Neural cell (in vitro differentiated cells): Measurements from ENCODE around the gene FOXA1. TPM values are rescaled to one million over a fixed set of nuclear protein-coding genes. Genes with fewer than 3 reads are reported as not detected.

Experiments
- H2AFZ ChIP-seq: fragments of 200-600, 300-800 bp; sonication (generic), shearing (Covaris generic); 2 replicates; pipeline ENCODE4 v1.6.0; 2014; ENCODE audit warnings: low read depth, mild to moderate bottlenecking, antibody characterized with exemption, low read length, moderate library complexity
- H3F3A ChIP-seq: fragments of 200-600 bp; shearing (Covaris generic); 2 replicates; pipeline ENCODE4 v1.6.1; 2016; ENCODE audit warnings: mild to moderate bottlenecking, moderate library complexity, mixed read lengths, antibody characterized with exemption, low read length; ENCODE audit not compliant: insufficient read depth, poor library complexity, severe bottlenecking
- H3K27ac ChIP-seq: fragments of 200-600, 300-800 bp; sonication (generic), shearing (Covaris generic); 2 replicates; pipeline ENCODE4 v1.5.1; 2014; ENCODE audit warnings: mild to moderate bottlenecking, low read length, moderate library complexity
- H3K27me3 ChIP-seq: fragments of 300-800, 200-600 bp; sonication (generic), shearing (Covaris generic); 2 replicates; pipeline ENCODE4 v1.6.0; 2014; ENCODE audit warnings: mild to moderate bottlenecking, low read depth, low read length, moderate library complexity; ENCODE audit not compliant: insufficient read depth
- H3K36me3 ChIP-seq: fragments of 300-800, 200-600 bp; sonication (generic), shearing (Covaris generic); 2 replicates; pipeline ENCODE4 v1.5.1; 2014; ENCODE audit warnings: mild to moderate bottlenecking, antibody characterized with exemption, low read length, moderate library complexity; ENCODE audit not compliant: insufficient read depth
- H3K4me2 ChIP-seq: fragments of 300-800, 200-600 bp; sonication (generic), shearing (Covaris generic); 2 replicates; pipeline ENCODE4 v1.6.0; 2014; ENCODE audit warnings: mild to moderate bottlenecking, low read length
- H3K4me3 ChIP-seq: fragments of 300-800, 200-600 bp; sonication (generic), shearing (Covaris generic); 2 replicates; pipeline ENCODE4 v1.5.1; 2014; ENCODE audit warnings: mild to moderate bottlenecking, low read length, moderate library complexity
- H3K79me2 ChIP-seq: fragments of 200-600 bp; shearing (Covaris generic); replicated peaks from 2 replicates; pipeline ENCODE4 v1.6.0; 2014; ENCODE audit warnings: mild to moderate bottlenecking, low read length, moderate library complexity; ENCODE audit not compliant: insufficient read depth
- H3K9ac ChIP-seq: fragments of 300-800, 200-600 bp; sonication (generic), shearing (Covaris generic); 2 replicates; pipeline ENCODE4 v1.6.1; 2016; ENCODE audit warnings: mild to moderate bottlenecking, low read length, mixed read lengths
- H3K9me2 ChIP-seq: fragments of 200-600 bp; shearing (Covaris generic); 2 replicates; pipeline ENCODE4 v1.6.1; 2016; ENCODE audit warnings: mild to moderate bottlenecking, low read length, mixed read lengths; ENCODE audit not compliant: insufficient read depth
- H3K9me3 ChIP-seq: fragments of 200-600, 300-800 bp; sonication (generic), shearing (Covaris generic); 2 replicates; pipeline ENCODE4 v1.6.1; 2016; ENCODE audit warnings: mild to moderate bottlenecking, mixed run types, low read length, moderate library complexity, mixed read lengths
- H4K20me1 ChIP-seq: fragments of 200-600 bp; shearing (Covaris generic); 2 replicates; pipeline ENCODE4 v1.6.1; 2016; ENCODE audit warnings: mild to moderate bottlenecking, mixed run types; ENCODE audit not compliant: insufficient read depth
- EP300 ChIP-seq: fragments of 450-650 bp; conservative IDR thresholded peaks from 2 replicates; pipeline ENCODE4 v1.6.1; 2014; ENCODE audit warnings: antibody characterized with exemption, mild to moderate bottlenecking, moderate library complexity; ENCODE audit not compliant: poor library complexity, severe bottlenecking
- EZH2 ChIP-seq: fragments of 200-600, 300-800 bp; shearing (Covaris generic), sonication (generic); IDR thresholded peaks from 2 replicates; pipeline ENCODE4 v1.6.1; 2014; ENCODE audit warnings: antibody characterized with exemption, low read length, borderline replicate concordance, mild to moderate bottlenecking; ENCODE audit not compliant: insufficient read depth, poor library complexity, severe bottlenecking
- MXI1 ChIP-seq: fragments of 450-650 bp; conservative IDR thresholded peaks from 2 replicates; pipeline ENCODE4 v1.6.1; 2014; ENCODE audit warnings: antibody characterized with exemption, mild to moderate bottlenecking; ENCODE audit not compliant: poor library complexity, severe bottlenecking
- POLR2AphosphoS5 ChIP-seq: IDR thresholded peaks from 2 replicates; pipeline ENCODE4 v1.6.1; 2012
- RAD21 ChIP-seq: fragments of 450-650 bp; conservative IDR thresholded peaks from 2 replicates; pipeline ENCODE4 v1.6.1; 2014; ENCODE audit warnings: antibody characterized with exemption, mild to moderate bottlenecking, moderate library complexity
- SMC3 ChIP-seq: fragments of 450-650 bp; conservative IDR thresholded peaks from 2 replicates; pipeline ENCODE4 v1.6.1; 2014; ENCODE audit warnings: antibody characterized with exemption, mild to moderate bottlenecking, moderate library complexity; ENCODE audit not compliant: poor library complexity
- TAF1 ChIP-seq: IDR thresholded peaks from 2 replicates; pipeline ENCODE4 v1.6.1; 2012; ENCODE audit warnings: low read depth
- polyA plus RNA-seq: library from polyadenylated mRNA; depleted of rRNA; stranded (reverse); fragments of >200 nt; gene quantifications from 2 replicates; pipeline ENCODE4 v1.2.3, GENCODE V29; 2014
- TF ChIP-seq, protein P1 (sequence below): fragments of 450-650 bp; IDR thresholded peaks from 2 replicates; pipeline ENCODE4 v1.5.1; 2014; ENCODE audit warnings: antibody characterized with exemption, mild to moderate bottlenecking, moderate library complexity; ENCODE audit not compliant: poor library complexity, severe bottlenecking
- TF ChIP-seq, protein P2 (sequence below): IDR thresholded peaks from 2 replicates; pipeline ENCODE4 v1.6.1; 2012; ENCODE audit warnings: borderline replicate concordance

Gene FOXA1
- polyA plus RNA-seq, 1 donor from 2014 or later = not detected

DNA sequence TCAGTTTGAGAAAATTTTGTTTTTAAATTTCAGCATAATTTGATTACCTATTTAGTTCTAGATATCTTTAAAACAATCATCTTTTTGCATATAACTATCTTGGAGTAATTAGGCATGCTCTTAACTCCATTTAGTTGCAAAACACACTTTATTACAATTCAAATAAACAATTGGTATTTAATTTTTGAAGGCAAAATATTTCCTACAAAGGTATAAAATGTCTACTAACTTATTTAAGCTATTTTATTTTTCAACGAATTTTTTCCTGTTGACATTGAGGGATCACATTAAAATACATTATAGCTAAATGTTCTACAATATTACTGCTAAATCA is 8.3 kb downstream of the FOXA1 start:
- H3K9ac ChIP-seq = no peak overlapping the region
- H3K36me3 ChIP-seq = no peaks in the 10 kb centered on the region
- TF ChIP-seq SMC3 (no peak), POLR2AphosphoS5 (no peak), EP300 (no peak), RAD21 (no peak), MXI1 (no peak), EZH2 (no peak), TAF1 (no peak)
- TF ChIP-seq, protein P1, sequence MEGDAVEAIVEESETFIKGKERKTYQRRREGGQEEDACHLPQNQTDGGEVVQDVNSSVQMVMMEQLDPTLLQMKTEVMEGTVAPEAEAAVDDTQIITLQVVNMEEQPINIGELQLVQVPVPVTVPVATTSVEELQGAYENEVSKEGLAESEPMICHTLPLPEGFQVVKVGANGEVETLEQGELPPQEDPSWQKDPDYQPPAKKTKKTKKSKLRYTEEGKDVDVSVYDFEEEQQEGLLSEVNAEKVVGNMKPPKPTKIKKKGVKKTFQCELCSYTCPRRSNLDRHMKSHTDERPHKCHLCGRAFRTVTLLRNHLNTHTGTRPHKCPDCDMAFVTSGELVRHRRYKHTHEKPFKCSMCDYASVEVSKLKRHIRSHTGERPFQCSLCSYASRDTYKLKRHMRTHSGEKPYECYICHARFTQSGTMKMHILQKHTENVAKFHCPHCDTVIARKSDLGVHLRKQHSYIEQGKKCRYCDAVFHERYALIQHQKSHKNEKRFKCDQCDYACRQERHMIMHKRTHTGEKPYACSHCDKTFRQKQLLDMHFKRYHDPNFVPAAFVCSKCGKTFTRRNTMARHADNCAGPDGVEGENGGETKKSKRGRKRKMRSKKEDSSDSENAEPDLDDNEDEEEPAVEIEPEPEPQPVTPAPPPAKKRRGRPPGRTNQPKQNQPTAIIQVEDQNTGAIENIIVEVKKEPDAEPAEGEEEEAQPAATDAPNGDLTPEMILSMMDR = no peak
- TF ChIP-seq, protein P2, sequence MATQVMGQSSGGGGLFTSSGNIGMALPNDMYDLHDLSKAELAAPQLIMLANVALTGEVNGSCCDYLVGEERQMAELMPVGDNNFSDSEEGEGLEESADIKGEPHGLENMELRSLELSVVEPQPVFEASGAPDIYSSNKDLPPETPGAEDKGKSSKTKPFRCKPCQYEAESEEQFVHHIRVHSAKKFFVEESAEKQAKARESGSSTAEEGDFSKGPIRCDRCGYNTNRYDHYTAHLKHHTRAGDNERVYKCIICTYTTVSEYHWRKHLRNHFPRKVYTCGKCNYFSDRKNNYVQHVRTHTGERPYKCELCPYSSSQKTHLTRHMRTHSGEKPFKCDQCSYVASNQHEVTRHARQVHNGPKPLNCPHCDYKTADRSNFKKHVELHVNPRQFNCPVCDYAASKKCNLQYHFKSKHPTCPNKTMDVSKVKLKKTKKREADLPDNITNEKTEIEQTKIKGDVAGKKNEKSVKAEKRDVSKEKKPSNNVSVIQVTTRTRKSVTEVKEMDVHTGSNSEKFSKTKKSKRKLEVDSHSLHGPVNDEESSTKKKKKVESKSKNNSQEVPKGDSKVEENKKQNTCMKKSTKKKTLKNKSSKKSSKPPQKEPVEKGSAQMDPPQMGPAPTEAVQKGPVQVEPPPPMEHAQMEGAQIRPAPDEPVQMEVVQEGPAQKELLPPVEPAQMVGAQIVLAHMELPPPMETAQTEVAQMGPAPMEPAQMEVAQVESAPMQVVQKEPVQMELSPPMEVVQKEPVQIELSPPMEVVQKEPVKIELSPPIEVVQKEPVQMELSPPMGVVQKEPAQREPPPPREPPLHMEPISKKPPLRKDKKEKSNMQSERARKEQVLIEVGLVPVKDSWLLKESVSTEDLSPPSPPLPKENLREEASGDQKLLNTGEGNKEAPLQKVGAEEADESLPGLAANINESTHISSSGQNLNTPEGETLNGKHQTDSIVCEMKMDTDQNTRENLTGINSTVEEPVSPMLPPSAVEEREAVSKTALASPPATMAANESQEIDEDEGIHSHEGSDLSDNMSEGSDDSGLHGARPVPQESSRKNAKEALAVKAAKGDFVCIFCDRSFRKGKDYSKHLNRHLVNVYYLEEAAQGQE = no peak
- peaks cover 100% of the 10 kb centered on the region for H3K27me3 ChIP-seq
- H3K27ac ChIP-seq = no peak overlapping the region
- H3K9me2 ChIP-seq = no peaks in the 10 kb centered on the region
- no peak overlapping the region for H3K4me3 ChIP-seq
- no peak overlapping the region for H2AFZ ChIP-seq
- H4K20me1 ChIP-seq = no peaks in the 10 kb centered on the region
- no peak overlapping the region for H3K4me2 ChIP-seq
- no peaks in the 10 kb centered on the region for H3K9me3 ChIP-seq
- no peaks in the 10 kb centered on the region for H3F3A ChIP-seq
- H3K79me2 ChIP-seq = no peaks in the 10 kb centered on the region

DNA sequence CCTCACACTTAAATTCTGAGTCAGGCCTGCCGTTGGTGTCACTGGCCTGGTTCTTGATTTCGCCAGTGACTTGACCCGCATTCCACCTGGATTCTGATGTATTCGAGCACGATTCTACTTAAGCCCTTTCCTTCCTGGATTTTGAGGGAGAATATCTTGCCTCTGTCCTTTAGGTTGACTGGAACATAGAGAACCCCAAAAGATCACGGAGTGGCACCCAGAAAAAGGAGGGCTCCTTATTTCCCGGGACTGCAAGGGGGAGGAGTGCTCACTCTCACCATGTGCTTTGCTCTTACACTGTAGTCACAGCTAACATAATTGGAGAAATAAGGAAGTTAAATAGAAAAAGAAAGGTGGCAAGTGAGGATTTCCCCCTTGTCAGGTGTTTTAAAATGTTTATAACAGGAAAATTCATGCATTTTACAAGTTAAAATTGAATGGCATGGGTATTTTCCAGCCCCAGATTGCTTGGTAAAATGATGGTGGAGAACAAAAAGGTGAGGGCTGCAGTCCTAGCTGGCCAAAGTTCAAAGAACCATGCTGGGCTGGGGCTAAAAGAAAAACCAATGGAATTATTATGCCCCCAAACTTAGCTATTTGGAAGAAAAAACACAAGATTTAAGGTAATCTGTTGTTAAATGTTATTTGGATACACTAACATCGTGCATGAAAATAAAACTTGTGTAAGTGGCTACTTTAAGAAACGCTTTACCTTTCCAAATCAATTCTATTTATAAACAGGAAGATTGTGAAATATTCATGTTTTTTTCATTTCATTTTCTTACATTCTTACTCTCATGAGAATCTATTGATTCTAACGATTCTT is 8.9 kb downstream of the FOXA1 start:
- no peaks in the 10 kb centered on the region for H3K79me2 ChIP-seq
- no peaks in the 10 kb centered on the region for H3K36me3 ChIP-seq
- no peaks in the 10 kb centered on the region for H3F3A ChIP-seq
- no peak overlapping the region for H3K9ac ChIP-seq
- no peak overlapping the region for H3K27ac ChIP-seq
- H3K4me2 ChIP-seq = no peak overlapping the region
- H3K9me2 ChIP-seq = no peaks in the 10 kb centered on the region
- no peaks in the 10 kb centered on the region for H3K9me3 ChIP-seq
- peaks cover 100% of the 10 kb centered on the region for H3K27me3 ChIP-seq
- H3K4me3 ChIP-seq = no peak overlapping the region
- TF ChIP-seq POLR2AphosphoS5 (peak; percentile 4), SMC3 (no peak)
- H2AFZ ChIP-seq = no peak overlapping the region
- no peaks in the 10 kb centered on the region for H4K20me1 ChIP-seq
